Keratinocyte (primary cell): ENCODE measurements around the gene NUMB.

Experiments
- EZH2 ChIP-seq: IDR thresholded peaks from one replicate; pipeline ENCODE4 v1.6.1; 2012; ENCODE audit warnings: inconsistent platforms, mild to moderate bottlenecking, low read length, moderate library complexity
- TF ChIP-seq, protein P1 (sequence below), 3 experiments: IDR thresholded peaks in 1 of 3; conservative IDR thresholded peaks in 1 of 3; optimal IDR thresholded peaks in 1 of 3; 2 replicates in 2 of 3; 3 replicates in 1 of 3; pipeline versions ENCODE3 to v1.5.1; 2011; ENCODE audit warnings: low read length in 3 of 3, mild to moderate bottlenecking in 3 of 3, moderate library complexity in 2 of 3, control low read depth in 1 of 3, inconsistent platforms in 1 of 3; ENCODE audit not compliant: insufficient read depth in 2 of 3; ENCODE audit errors: extremely low read depth in 1 of 3

DNA sequence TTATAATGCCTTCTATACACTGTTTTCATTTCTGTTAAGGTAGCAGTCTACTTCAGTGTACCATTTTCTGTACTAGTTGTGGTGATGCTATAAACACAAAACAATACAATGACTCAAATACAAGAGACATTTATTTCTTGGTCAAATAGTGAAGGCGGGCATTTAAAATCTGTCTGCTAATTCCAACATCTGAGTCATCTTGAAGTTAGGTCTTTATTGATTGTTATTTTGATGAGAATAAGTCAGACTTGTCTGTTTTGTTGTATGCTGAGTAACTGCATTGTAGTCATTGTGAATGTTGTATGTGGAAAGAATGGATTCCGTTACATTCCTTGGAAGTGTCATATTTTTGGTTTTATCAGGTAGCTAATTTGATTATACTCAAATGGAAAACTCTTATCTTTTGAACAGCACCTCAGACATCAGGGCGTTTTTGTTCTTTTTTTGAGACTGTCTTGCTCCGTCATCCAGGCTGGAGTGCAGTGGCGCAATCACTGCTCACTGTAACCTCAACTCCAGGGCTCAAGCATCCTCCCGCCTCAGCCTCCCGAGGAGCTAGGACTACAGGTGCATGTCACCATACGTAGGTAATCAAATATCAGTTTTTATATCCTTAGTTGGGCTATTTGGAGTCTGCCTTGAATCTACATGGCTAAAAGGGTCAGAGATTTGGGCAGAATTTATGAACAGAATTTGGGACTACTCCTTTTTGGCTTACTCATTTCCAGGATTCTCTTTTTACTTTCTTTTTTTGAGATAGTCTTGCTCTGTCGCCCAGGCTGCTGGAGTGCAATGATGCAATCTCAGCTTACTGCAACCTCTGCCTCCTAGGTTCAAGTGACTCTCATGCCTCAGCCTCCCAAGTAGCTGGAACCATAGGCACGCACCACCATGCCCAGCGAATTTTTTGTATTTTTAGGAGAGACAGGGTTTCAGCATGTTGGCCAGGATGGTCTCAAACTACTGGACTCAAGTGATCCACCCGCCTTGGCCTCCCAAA, 164.3 kb downstream of the NUMB start:
- TF ChIP-seq, protein P1, sequence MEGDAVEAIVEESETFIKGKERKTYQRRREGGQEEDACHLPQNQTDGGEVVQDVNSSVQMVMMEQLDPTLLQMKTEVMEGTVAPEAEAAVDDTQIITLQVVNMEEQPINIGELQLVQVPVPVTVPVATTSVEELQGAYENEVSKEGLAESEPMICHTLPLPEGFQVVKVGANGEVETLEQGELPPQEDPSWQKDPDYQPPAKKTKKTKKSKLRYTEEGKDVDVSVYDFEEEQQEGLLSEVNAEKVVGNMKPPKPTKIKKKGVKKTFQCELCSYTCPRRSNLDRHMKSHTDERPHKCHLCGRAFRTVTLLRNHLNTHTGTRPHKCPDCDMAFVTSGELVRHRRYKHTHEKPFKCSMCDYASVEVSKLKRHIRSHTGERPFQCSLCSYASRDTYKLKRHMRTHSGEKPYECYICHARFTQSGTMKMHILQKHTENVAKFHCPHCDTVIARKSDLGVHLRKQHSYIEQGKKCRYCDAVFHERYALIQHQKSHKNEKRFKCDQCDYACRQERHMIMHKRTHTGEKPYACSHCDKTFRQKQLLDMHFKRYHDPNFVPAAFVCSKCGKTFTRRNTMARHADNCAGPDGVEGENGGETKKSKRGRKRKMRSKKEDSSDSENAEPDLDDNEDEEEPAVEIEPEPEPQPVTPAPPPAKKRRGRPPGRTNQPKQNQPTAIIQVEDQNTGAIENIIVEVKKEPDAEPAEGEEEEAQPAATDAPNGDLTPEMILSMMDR (optimal IDR thresholded peaks at IDR 0.05 in 1 of 3, IDR thresholded peaks at IDR 0.05 in 1 of 3, conservative IDR thresholded peaks at IDR 0.05 in 1 of 3; ENCODE audit: extremely low read depth in 1 of 3, insufficient read depth in 2 of 3, low read length in 3 of 3) = no peak
- no peak for TF ChIP-seq EZH2
